NT2/D1 (cell line): ENCODE measurements around the gene TINAGL1.

ENCODE experiments used
- DNase-seq: peaks from one replicate; pipeline ENCODE4 v3.0.0-alpha.2; 2011; ENCODE audit warnings: low read depth, low spot score
- H3K27me3 ChIP-seq: 2 replicates; pipeline ENCODE4 v1.6.0; 2011; ENCODE audit warnings: mild to moderate bottlenecking; ENCODE audit not compliant: insufficient read length, insufficient read depth
- H3K36me3 ChIP-seq: 2 replicates; pipeline ENCODE4 v1.6.1; 2011; ENCODE audit warnings: mild to moderate bottlenecking, low read length, mixed read lengths; ENCODE audit not compliant: insufficient read depth, insufficient read length
- H3K4me1 ChIP-seq: 2 replicates; pipeline ENCODE4 v1.5.1; 2011; ENCODE audit not compliant: insufficient read depth, insufficient read length
- H3K4me3 ChIP-seq: 2 replicates; pipeline ENCODE4 v1.5.1; 2011; ENCODE audit warnings: low read depth; ENCODE audit not compliant: insufficient read length
- H3K9ac ChIP-seq: 2 replicates; pipeline ENCODE4 v1.6.0; 2011; ENCODE audit warnings: low read depth; ENCODE audit not compliant: insufficient read length
- H3K9me3 ChIP-seq: 2 replicates; pipeline ENCODE4 v1.5.1; 2011; ENCODE audit warnings: mild to moderate bottlenecking, low read length; ENCODE audit not compliant: insufficient read depth
- SUZ12 ChIP-seq: IDR thresholded peaks from 2 replicates; pipeline ENCODE4 v1.6.1; 2011; ENCODE audit not compliant: insufficient read length, insufficient read depth; ENCODE audit errors: extremely low read depth
- YY1 ChIP-seq: IDR thresholded peaks from 2 replicates; pipeline ENCODE4 v1.6.1; 2011; ENCODE audit not compliant: insufficient read length, insufficient read depth
- ZNF274 ChIP-seq: IDR thresholded peaks from 2 replicates; pipeline ENCODE4 v1.6.1; 2011; ENCODE audit warnings: mild to moderate bottlenecking, low read depth, low read length

TINAGL1 gene

GRCh38 chr1:31621847-31622730 lies 45.8 kb downstream of the TINAGL1 start:
- Histone ChIP-seq H3K36me3 (peaks cover 13% of the 10 kb centered on the region), H3K4me1 (peaks cover 28% of the 10 kb centered on the region), H3K27me3 (peaks cover 23% of the 10 kb centered on the region), H3K9ac (no peak overlapping the region), H3K9me3 (no peaks in the 10 kb centered on the region), H3K4me3 (no peak overlapping the region)
- TF ChIP-seq YY1 (no peak), ZNF274 (no peak)
- DNase-seq, result no peak

GRCh38 chr1:31623365-31623764 lies 47.0 kb downstream of the TINAGL1 start:
- Histone ChIP-seq H3K9me3 (no peaks in the 10 kb centered on the region), H3K9ac (no peak overlapping the region), H3K27me3 (peaks cover 13% of the 10 kb centered on the region), H3K36me3 (peaks cover 25% of the 10 kb centered on the region), H3K4me3 (no peak overlapping the region), H3K4me1 (peaks cover 39% of the 10 kb centered on the region)
- TF ChIP-seq SUZ12 (no peak), YY1 (no peak), ZNF274 (no peak)
- no peak for DNase-seq

DNA sequence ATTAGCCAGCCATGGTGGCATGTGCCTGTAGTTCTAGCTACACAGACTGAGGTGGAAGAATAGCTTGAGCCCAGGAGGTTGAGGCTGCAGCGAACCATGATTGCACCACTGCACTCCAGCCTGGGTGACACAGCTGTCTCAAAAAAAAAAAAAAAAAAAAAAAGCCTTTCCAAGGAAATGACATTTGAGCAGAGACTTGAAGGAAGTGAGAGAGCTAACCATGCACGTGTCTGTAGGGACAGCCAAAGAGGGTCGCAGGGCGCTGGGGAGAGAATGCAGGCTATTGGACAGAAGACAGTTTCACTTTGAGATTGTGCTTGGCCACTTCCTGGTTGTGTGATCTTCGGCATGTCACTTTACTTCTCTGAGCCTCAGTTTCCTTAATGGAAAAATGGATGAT lies 48.0 kb downstream of the TINAGL1 start:
- H3K4me1 ChIP-seq, result peaks cover 41% of the 10 kb centered on the region
- H3K9ac ChIP-seq, result no peak overlapping the region
- no peaks in the 10 kb centered on the region for H3K9me3 ChIP-seq
- no peak overlapping the region for H3K4me3 ChIP-seq
- DNase-seq, result no peak
- H3K36me3 ChIP-seq, result peaks cover 35% of the 10 kb centered on the region
- H3K27me3 ChIP-seq, result peaks cover 4% of the 10 kb centered on the region
- TF ChIP-seq YY1 (no peak), SUZ12 (no peak), ZNF274 (no peak)

- no peaks in the 10 kb centered on the region for H3K9me3 ChIP-seq
- H3K27me3 ChIP-seq, result no peaks in the 10 kb centered on the region
- peaks cover 39% of the 10 kb centered on the region for H3K4me1 ChIP-seq
- peak overlapping the region; percentile 53 for H3K9ac ChIP-seq
- no peak for TF ChIP-seq YY1
- no peak for TF ChIP-seq SUZ12
- no peak overlapping the region for H3K4me3 ChIP-seq
- DNase-seq, result no peak
- peaks cover 41% of the 10 kb centered on the region for H3K36me3 ChIP-seq
These were observed 48.6 kb downstream of the TINAGL1 start for GRCh38 chr1:31624731-31625514.

DNA sequence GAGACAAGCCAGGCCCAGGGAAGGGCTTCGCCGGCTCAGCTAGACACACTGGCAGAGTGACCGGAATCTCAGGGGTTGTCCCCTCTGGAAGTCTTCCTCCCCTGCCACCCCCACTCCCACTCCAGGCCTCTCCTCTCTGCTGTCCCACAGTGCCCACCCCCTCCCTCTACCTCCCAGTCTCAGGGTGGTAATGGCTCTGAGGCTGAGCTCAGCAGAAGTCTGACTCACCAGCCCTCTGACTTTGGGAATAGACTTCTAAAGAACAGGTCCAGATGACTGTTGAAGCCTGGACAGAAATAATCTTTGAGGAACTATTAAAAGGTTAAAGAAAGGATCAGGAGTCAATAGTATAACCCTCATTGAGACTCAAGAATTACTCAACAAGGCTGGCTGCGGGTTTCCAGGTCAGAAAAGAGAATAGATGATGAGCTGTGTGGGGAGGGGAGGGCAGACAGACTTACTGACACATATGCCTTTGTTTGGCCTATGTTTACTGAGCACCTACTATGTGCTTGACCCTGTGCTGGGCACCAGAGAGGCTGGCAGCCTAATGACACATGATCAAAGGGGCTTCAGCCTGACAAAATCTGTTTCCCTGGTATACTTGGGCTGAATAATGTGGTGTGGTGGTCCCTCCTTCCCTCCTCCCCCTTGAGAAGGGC lies 49.4 kb downstream of the TINAGL1 start:
- Histone ChIP-seq H3K9ac (peak overlapping the region; percentile 61), H3K27me3 (no peaks in the 10 kb centered on the region), H3K36me3 (peaks cover 49% of the 10 kb centered on the region), H3K4me3 (no peak overlapping the region), H3K4me1 (peaks cover 43% of the 10 kb centered on the region), H3K9me3 (no peaks in the 10 kb centered on the region)
- DNase-seq, result no peak
- TF ChIP-seq ZNF274 (no peak), SUZ12 (no peak), YY1 (no peak)

DNA sequence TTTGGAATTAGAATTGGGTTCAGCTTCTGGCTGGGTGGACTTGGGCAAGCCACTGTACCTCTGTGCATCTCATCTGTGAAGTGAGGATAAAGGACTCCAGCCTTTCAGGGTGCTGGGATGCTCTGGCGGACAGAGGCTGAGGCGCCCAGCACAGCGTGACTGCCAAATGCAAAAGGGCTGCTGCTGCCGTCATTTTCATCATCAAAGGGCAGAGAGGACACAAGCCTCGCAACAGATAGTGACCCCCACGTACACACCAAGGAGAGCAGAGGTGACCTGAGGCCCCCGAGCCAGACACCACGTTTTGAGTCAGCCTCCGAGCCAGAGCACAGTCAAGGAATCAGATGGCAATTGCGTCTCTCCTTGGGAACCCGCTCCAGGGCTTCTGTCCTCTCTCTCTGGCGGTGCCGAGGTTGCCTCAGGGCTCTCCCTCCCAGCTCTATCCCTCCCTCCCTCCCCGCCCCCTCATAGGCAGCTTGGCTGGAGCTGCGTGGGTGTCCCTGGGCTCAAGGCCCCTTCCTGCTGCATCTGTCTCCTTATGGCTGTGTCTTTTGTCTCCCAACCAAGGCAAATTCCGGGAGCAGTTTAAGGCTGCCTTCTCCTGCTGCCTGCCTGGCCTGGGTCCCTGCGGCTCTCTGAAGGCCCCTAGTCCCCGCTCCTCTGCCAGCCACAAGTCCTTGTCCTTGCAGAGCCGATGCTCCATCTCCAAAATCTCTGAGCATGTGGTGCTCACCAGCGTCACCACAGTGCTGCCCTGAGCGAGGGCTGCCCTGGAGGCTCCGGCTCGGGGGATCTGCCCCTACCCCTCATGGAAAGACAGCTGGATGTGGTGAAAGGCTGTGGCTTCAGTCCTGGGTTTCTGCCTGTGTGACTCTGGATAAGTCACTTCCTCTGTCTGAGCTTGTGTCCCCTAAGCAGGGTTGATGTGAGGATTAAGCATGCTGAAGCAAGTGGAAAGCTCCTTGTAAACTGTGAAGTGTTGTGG lies 50.2 kb downstream of the TINAGL1 start:
- TF ChIP-seq SUZ12 (no peak), YY1 (no peak), ZNF274 (no peak)
- Histone ChIP-seq H3K4me3 (no peak overlapping the region), H3K9me3 (no peaks in the 10 kb centered on the region), H3K36me3 (peaks cover 57% of the 10 kb centered on the region), H3K4me1 (peaks cover 43% of the 10 kb centered on the region), H3K27me3 (no peaks in the 10 kb centered on the region), H3K9ac (peak overlapping the region; percentile 61)
- no peak for DNase-seq
